Activated T-helper 1 cell treated with anti-CD3 and anti-CD28 coated beads, Interleukin-12 subunit alpha, Interleukin-12 subunit beta, Interleukin-2, Interleukin-4 antibody, amounts not matched to agents 30 ng/mL and 10 ng/mL and 1 ng/mL, durations not matched to agents 14 hours and 24 hours and 36 hours (primary cell): ENCODE measurements around the gene SPON1. TPM values are rescaled to one million over a fixed set of nuclear protein-coding genes. Genes with fewer than 3 reads are reported as not detected.
"Not testable (repeated sequence)": the region's sequence is repeated elsewhere in the genome, so short reads cannot be mapped to it uniquely, and the experiment has no call there.

Experiments
- DNase-seq: peaks from one replicate; pipeline ENCODE4 v3.0.0; 2021; ENCODE audit warnings: low spot score
- H3K27ac Mint-ChIP-seq: one replicate; pipeline ENCODE4 v1.8.0; 2021; ENCODE audit warnings: mild to moderate bottlenecking, mixed read lengths
- H3K27me3 Mint-ChIP-seq: one replicate; pipeline ENCODE4 v1.8.0; 2022; ENCODE audit warnings: mild to moderate bottlenecking, moderate library complexity, mixed read lengths; ENCODE audit not compliant: insufficient read depth
- H3K36me3 Mint-ChIP-seq: one replicate; pipeline ENCODE4 v1.8.0; 2021; ENCODE audit warnings: low read depth, mixed read lengths
- H3K4me1 Mint-ChIP-seq: one replicate; pipeline ENCODE4 v1.8.0; 2021; ENCODE audit warnings: low read depth, mixed read lengths
- H3K4me3 Mint-ChIP-seq: one replicate; pipeline ENCODE4 v1.8.0; 2021; ENCODE audit warnings: mild to moderate bottlenecking, moderate library complexity, mixed read lengths
- H3K9me3 Mint-ChIP-seq: one replicate; pipeline ENCODE4 v1.8.0; 2021; ENCODE audit warnings: mixed read lengths
- intact Hi-C: fragments of 100-400 bp; cut with micrococcal nuclease; formaldehyde crosslinking; loops from one replicate; pipeline ENCODE4 v1.15.1; 2024
- total RNA-seq: library from RNA; stranded (reverse); gene quantifications from 2 replicates; pipeline ENCODE4 v1.2.3, GENCODE V29; 2022

SPON1 gene
- total RNA-seq, 1 donor from 2014 or later = 0.29 TPM

DNA sequence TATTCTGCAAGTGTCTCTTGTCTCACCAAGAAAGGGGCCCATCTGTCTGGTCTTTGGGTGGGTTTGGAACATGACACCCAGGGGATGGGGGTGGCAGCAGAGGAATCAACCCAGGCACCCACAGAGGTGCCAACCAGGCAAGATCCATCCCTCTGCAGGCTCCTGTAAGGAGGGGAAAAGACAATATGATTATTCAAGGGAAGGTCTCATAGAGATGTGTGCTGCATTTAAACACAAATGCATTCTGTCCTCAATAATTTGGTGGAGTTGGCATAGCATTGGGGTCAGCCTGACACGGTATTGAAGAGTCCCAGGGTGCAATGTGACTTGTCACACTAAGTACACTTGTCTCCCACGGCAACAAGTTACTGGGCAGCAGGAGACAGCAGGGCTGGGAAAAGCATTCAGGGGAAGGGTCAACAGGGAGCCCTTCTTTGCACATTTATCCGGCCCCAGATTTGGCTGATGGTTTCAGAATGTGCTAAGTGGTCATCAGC lies 33.1 kb upstream of the SPON1 start:
- H3K27ac Mint-ChIP-seq = no peak overlapping the region
- no peak overlapping the region for H3K4me3 Mint-ChIP-seq
- H3K9me3 Mint-ChIP-seq = no peaks in the 10 kb centered on the region
- H3K27me3 Mint-ChIP-seq = peaks cover 7% of the 10 kb centered on the region
- no peaks in the 10 kb centered on the region for H3K36me3 Mint-ChIP-seq
- H3K4me1 Mint-ChIP-seq = peaks cover 25% of the 10 kb centered on the region
- no peak for DNase-seq
- intact Hi-C loops = no loop called here

DNA sequence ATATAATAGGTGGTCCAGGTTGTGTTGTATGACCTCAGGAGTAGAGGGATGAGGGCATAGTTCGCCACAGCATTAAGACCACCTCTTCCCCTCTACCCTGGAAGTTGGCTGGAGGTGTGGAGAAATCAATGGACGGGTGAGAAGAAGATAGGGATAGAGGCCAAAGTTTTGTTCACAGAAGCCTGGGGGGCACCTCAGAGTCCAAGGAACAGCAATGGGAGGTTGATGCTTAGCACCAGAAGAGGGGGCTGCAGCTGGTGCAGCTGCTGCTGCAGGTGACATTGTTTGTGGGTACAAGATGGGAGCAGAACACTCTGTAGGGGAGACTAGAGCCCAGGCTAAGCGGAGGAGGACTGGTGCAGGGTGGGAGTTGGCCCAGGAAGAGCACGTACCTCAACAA lies 31.2 kb upstream of the SPON1 start:
- H3K36me3 Mint-ChIP-seq = peaks cover 3% of the 10 kb centered on the region
- H3K27me3 Mint-ChIP-seq = peaks cover 9% of the 10 kb centered on the region
- H3K4me1 Mint-ChIP-seq = peaks cover 10% of the 10 kb centered on the region
- H3K9me3 Mint-ChIP-seq = peaks cover 5% of the 10 kb centered on the region
- no peak overlapping the region for H3K27ac Mint-ChIP-seq
- no peak overlapping the region for H3K4me3 Mint-ChIP-seq
- intact Hi-C loops = no loop called here
- no peak for DNase-seq

DNA sequence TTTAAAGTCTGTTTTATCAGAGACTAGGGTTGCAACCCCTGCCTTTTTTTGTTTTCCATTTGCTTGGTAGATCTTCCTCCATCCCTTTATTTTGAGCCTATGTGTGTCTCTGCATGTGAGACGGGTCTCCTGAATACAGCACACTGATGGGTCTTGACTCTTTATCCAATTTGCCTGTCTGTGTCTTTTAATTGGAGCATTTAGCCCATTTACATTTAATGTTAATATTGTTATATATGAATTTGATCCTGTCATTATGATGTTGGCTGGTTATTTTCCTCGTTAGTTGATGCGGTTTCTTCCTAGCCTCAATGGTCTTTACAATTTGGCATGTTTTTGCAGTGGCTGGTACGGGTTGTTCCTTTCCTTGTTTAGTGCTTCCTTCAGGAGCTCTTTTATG lies 25.4 kb upstream of the SPON1 start:
- H3K27me3 Mint-ChIP-seq, DNase-seq, H3K27ac Mint-ChIP-seq, H3K4me3 Mint-ChIP-seq, intact Hi-C loops, H3K36me3 Mint-ChIP-seq: not testable (repeated sequence)
- H3K4me1 Mint-ChIP-seq = peaks cover 27% of the 10 kb centered on the region
- H3K9me3 Mint-ChIP-seq = peaks cover 24% of the 10 kb centered on the region

DNA sequence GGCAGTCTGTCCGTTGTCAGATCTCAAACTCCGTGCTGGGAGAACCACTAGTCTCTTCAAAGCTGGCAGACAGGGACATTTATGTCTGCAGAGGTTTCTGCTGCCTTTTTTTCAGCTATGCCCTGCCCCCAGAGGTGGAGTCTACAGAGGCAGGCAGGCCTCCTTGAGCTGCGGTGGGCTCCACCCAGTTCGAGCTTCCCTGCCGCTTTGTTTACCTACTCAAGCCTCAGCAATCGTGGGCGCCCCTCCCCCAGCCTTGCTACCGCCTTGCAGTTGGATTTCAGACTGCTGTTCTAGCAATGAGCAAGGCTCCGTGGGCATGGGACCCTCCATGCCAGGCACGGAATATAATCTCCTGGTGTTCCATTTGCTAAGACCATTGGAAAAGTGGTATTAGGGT lies 23.7 kb upstream of the SPON1 start:
- H3K36me3 Mint-ChIP-seq, intact Hi-C loops, H3K27ac Mint-ChIP-seq: not testable (repeated sequence)
- Mint-ChIP-seq H3K27me3 (peaks cover 10% of the 10 kb centered on the region), H3K4me1 (peaks cover 35% of the 10 kb centered on the region), H3K9me3 (peaks cover 24% of the 10 kb centered on the region), H3K4me3 (peak overlapping the region; percentile 42)
- peak; percentile 17 for DNase-seq

DNA sequence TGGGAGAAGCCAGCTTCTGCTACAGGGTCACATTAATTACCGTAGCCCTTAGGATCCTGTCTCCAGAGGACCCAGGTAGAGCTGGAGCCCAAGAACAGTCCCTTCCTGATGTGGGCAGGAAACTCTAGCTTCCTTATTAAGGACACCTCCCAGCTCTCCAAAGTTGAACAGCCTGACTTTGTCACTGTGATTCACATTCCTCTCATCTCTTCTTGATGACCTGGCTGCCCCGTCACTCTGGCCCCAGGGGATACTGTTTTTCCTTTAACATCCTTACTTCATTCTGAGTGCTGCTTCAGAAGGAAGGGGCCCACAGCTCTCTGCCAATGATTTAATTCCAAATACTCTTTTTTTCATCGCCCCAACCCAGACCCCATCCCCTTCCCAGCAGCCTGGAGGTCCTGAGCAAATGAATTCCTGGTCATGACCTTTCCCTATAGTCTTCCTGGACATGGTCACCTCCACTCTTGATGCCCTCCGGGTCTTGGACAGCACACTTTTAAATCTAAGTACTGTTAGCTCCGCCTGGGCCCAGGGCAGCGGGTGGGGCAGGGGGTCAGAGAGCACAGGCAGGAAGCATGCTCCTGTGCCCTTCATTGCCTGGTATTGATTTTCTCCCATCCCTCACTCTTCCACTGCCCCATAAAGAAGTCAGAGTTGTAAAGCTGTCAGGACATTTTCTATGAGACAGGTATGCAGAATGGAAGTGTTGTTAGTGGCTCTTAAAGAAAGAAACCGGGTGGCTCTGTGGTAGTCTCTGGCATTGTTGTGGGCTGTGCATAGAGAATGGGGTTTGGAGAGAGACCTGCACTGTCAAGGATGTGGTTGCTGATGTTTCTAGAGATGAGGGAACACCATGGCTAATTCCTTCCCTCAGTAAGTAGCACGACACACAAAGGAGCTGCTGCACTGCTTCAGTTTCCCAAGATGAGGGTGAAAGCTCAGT lies 22.3 kb upstream of the SPON1 start:
- Mint-ChIP-seq H3K9me3 (peaks cover 18% of the 10 kb centered on the region), H3K4me1 (peaks cover 35% of the 10 kb centered on the region), H3K36me3 (peaks cover 7% of the 10 kb centered on the region), H3K27me3 (peaks cover 5% of the 10 kb centered on the region), H3K27ac (peak overlapping the region; percentile 5), H3K4me3 (peak overlapping the region; percentile 51)
- intact Hi-C loops = loop anchor here (2.0 to 5.0 kb wide), 2 partner anchors 33 to 73 kb away; no protein-coding TSS in a partner anchor
- peak; percentile 42 for DNase-seq

DNA sequence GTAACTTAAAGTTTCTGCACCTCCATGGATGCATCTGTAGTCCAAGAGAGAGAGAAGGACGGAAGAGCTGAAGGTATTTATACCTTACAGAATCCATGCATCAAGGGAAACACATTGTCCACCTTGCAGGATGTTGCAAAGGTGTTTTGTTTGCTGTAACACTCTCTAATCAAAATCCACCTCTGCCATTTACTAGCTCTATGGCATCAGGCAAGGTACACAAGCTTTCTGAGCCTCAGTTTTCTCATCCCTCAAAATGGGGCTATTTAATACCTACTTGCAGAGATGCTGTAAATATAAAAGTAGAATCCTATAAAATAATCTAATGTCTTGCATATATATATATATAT lies 21.6 kb upstream of the SPON1 start:
- intact Hi-C loops = loop anchor here (2.0 to 5.0 kb wide), 2 partner anchors 32 to 74 kb away; no protein-coding TSS in a partner anchor
- H3K27ac Mint-ChIP-seq = peak overlapping the region; percentile 5
- H3K4me1 Mint-ChIP-seq = peaks cover 35% of the 10 kb centered on the region
- H3K36me3 Mint-ChIP-seq = peaks cover 3% of the 10 kb centered on the region
- peaks cover 5% of the 10 kb centered on the region for H3K27me3 Mint-ChIP-seq
- H3K4me3 Mint-ChIP-seq = peak overlapping the region; percentile 51
- H3K9me3 Mint-ChIP-seq = peaks cover 18% of the 10 kb centered on the region
- no peak for DNase-seq

DNA sequence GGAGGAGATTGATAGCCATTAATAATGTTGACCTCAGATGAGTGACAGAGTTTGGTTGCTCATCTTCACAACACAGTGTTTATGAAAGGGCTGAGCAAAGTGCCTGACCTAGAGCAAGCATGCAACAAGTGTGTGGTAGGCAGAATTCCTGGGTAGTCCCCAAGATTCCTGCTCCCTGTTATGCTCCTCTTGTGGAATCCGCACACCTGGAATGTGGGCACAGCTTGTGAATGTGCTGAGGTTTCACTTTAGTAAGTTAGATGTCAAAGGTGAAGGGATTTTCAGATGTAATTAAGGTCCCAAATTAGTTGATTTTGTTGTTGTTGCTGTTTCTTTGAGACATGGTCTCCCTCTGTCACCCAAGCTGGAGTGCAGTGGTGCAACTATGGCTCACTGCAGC lies 20.7 kb upstream of the SPON1 start:
- H3K27ac Mint-ChIP-seq = no peak overlapping the region
- H3K4me1 Mint-ChIP-seq = peaks cover 36% of the 10 kb centered on the region
- no peak for DNase-seq
- H3K36me3 Mint-ChIP-seq = peaks cover 3% of the 10 kb centered on the region
- peaks cover 5% of the 10 kb centered on the region for H3K27me3 Mint-ChIP-seq
- intact Hi-C loops = loop anchor here (2.0 to 5.0 kb wide), 2 partner anchors 31 to 74 kb away; no protein-coding TSS in a partner anchor
- H3K4me3 Mint-ChIP-seq = no peak overlapping the region
- peaks cover 14% of the 10 kb centered on the region for H3K9me3 Mint-ChIP-seq

DNA sequence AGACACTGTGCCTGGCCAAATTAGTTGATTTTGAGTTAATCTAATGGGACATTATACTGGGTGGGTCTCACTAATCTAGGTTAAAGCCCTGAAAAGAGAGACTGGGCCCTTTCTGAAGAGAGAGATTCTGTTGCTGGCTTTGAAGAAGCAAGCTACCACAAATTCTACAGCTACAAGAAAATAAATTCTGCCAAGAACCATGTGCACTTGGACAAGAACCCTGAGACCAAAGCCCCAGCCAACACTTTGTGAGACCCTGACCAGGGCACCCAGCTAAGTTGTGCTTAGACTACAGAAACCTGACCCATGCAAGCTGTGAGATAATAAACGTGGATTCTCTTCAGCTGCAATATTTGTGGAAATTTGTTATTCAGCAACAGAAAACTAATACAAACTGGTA lies 20.1 kb upstream of the SPON1 start:
- Mint-ChIP-seq H3K4me3 (no peak overlapping the region), H3K27ac (no peak overlapping the region), H3K27me3 (peaks cover 5% of the 10 kb centered on the region), H3K36me3 (peaks cover 3% of the 10 kb centered on the region), H3K9me3 (peaks cover 11% of the 10 kb centered on the region), H3K4me1 (peaks cover 42% of the 10 kb centered on the region)
- no peak for DNase-seq
- intact Hi-C loops = loop anchor here (5.0 kb wide), 1 partner anchor 75 kb away; no protein-coding TSS in a partner anchor

DNA sequence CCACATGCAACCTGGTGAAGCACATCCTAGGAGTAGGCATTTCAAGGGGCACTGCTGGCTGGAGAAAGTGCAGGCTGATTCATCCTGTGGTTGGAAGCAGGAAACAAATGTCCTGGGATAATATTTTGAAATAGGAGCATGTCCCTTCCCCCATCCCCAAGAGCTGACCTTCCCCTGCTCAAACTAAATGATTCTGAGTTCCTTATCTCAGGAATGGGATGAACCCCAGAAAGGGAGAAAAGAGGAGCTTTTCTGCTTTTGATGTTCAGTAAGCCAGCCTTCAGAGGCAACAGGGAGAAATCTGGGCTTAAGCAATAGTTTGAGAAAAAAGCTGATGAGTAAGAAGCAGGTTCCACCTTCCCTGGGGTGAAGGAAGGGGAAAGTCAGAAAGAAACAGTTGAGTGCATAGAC lies 19.5 kb upstream of the SPON1 start:
- intact Hi-C loops = loop anchor here (5.0 kb wide), 1 partner anchor 76 kb away; no protein-coding TSS in a partner anchor
- Mint-ChIP-seq H3K27me3 (peaks cover 5% of the 10 kb centered on the region), H3K27ac (no peak overlapping the region), H3K4me1 (peaks cover 47% of the 10 kb centered on the region), H3K9me3 (peaks cover 6% of the 10 kb centered on the region), H3K36me3 (peaks cover 2% of the 10 kb centered on the region), H3K4me3 (no peak overlapping the region)
- DNase-seq = no peak

DNA sequence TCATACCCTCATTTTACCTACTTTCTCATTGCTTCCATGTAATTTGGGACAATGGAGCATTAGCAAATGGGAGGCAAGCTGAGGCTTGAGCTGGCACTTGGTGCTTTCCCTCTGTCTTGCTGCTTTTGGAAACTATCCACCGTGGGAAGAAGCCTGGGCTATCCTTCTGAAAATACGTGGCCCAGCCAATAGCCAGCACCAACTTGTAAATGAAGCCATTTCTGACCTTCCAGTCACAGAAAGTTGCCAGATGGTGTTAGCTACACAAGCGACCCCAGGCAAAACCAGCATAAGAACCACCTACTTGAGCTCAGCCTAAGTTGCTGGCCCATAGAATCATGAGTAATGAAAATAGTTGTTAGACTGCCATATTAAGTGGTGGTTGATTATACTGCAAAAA lies 18.5 kb upstream of the SPON1 start:
- Mint-ChIP-seq H3K4me1 (peaks cover 40% of the 10 kb centered on the region), H3K4me3 (no peak overlapping the region), H3K27me3 (peaks cover 12% of the 10 kb centered on the region), H3K27ac (no peak overlapping the region), H3K36me3 (peaks cover 1% of the 10 kb centered on the region), H3K9me3 (no peaks in the 10 kb centered on the region)
- intact Hi-C loops = loop anchor here (5.0 kb wide), 1 partner anchor 77 kb away; no protein-coding TSS in a partner anchor
- no peak for DNase-seq

DNA sequence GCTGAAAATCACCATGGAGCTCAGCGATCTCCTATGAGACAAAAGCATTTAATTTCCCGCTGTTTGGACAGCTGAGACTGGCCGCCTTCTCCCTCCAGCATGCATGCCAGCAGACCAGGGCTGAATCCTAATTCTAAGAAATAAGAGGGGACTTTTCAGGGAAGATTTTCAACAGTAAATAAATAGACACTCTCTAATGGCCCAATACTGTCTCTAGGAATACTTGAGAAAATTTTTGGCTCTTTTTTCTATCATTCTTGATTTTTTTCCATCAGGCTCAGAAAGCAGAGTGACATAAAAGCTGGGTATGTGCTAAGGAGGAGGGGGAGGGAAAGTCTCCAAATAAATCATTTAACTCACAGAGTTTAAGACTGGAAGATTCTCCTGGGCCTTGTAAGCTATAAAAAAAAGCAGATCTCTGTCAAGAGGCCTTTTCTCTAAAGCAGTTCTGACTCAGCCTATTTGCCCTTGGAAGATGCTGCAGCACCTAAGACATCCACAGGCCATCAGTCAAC lies 17.6 kb upstream of the SPON1 start:
- H3K27ac Mint-ChIP-seq = no peak overlapping the region
- DNase-seq = no peak
- H3K9me3 Mint-ChIP-seq = no peaks in the 10 kb centered on the region
- H3K36me3 Mint-ChIP-seq = peaks cover 1% of the 10 kb centered on the region
- intact Hi-C loops = loop anchor here (5.0 kb wide), 1 partner anchor 78 kb away; no protein-coding TSS in a partner anchor
- H3K4me1 Mint-ChIP-seq = peaks cover 33% of the 10 kb centered on the region
- H3K27me3 Mint-ChIP-seq = peaks cover 13% of the 10 kb centered on the region
- no peak overlapping the region for H3K4me3 Mint-ChIP-seq

DNA sequence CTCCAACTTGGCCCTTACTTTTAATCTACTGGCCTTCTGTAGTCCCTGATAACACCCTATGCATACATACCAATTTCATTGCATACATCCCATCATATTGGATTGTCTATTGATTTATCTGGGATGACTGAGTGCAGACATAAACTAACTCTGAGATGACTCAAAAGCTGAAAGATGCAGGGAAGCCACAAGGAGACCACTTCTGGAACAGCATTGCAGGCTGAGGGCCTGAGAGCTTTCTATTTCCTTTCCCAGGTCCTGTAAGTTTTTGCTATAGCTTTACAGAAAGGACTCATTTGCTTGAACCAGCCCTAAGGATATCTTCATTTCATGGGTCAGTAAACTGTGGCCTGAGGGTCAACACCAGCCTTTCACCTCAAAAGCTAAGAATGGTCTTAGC lies 15.1 kb upstream of the SPON1 start:
- H3K9me3 Mint-ChIP-seq = no peaks in the 10 kb centered on the region
- H3K4me1 Mint-ChIP-seq = peaks cover 24% of the 10 kb centered on the region
- DNase-seq = no peak
- peaks cover 1% of the 10 kb centered on the region for H3K36me3 Mint-ChIP-seq
- H3K27me3 Mint-ChIP-seq = peaks cover 20% of the 10 kb centered on the region
- intact Hi-C loops = no loop called here
- H3K4me3 Mint-ChIP-seq = no peak overlapping the region
- no peak overlapping the region for H3K27ac Mint-ChIP-seq

DNA sequence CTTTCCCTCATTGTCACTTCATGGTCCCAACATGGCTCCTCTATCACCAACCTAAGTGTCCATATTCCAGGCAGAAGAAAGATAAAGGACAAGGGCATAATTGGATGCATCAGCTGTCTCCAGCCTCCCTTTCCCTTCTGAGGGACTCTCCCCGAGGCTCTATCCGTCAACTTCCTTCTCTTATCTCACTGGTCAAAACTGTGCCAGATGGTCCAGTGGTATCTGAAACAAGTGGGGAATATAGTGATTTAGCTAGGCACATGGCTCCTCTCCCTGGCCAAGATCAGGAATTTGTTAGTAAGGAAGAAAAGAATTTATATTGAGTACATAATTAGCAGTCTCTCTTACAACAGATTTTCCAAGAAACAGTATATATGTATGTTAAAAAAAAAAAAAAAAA lies 12.6 kb upstream of the SPON1 start:
- Mint-ChIP-seq H3K27me3 (peaks cover 22% of the 10 kb centered on the region), H3K36me3 (peaks cover 1% of the 10 kb centered on the region), H3K27ac (no peak overlapping the region), H3K4me1 (peaks cover 15% of the 10 kb centered on the region), H3K9me3 (no peaks in the 10 kb centered on the region), H3K4me3 (no peak overlapping the region)
- intact Hi-C loops = no loop called here
- no peak for DNase-seq
